Heart right ventricle (tissue), 16 donors: ENCODE data around the gene YY1. TPM values are rescaled to one million over a fixed set of nuclear protein-coding genes. Genes with fewer than 3 reads are reported as not detected.

Experiments
- ATAC-seq, 8 donors: fragments of 200-7000 bp; cut with Tn5 transposase; one replicate each; pipeline ENCODE4 v1.9.1; 2020; ENCODE audit warnings: mild to moderate bottlenecking in 8 of 8, moderate library complexity in 8 of 8, moderate number of reproducible peaks in 1 of 8
- DNase-seq, 2 donors: peaks; one replicate each; pipeline ENCODE4 v3.0.0-alpha.2; 2020
- H3K27ac ChIP-seq, 10 donors: fragments of 200-600 bp; sonication (generic) in 2 of 10; one replicate each; pipeline versions ENCODE4 v1.5.0 to v1.8.0; 2020 to 2022; ENCODE audit warnings: mild to moderate bottlenecking in 3 of 10
- H3K27me3 ChIP-seq, 7 donors: fragments of 200-600 bp; one replicate each; pipeline ENCODE4 v1.8.0; 2021 to 2022; ENCODE audit warnings: mild to moderate bottlenecking in 2 of 7
- H3K36me3 ChIP-seq, 9 donors: fragments of 200-600 bp; sonication (generic) in 1 of 9; one replicate each; pipeline versions ENCODE4 v1.5.0 to v1.8.0; 2020 to 2022; ENCODE audit warnings: mild to moderate bottlenecking in 2 of 9
- H3K4me1 ChIP-seq, 9 donors: fragments of 200-600 bp; sonication (generic) in 1 of 9; one replicate each; pipeline versions ENCODE4 v1.5.0 to v1.8.0; 2020 to 2022; ENCODE audit warnings: mild to moderate bottlenecking in 4 of 9
- H3K4me3 ChIP-seq, 10 donors: fragments of 200-600 bp; sonication (generic) in 2 of 10; one replicate each; pipeline versions ENCODE4 v1.5.0 to v1.8.0; 2020 to 2022; ENCODE audit warnings: mild to moderate bottlenecking in 7 of 10, moderate library complexity in 2 of 10
- H3K9me3 ChIP-seq, 11 donors: fragments of 200-600 bp in 10 of 11; sonication (generic) in 2 of 11; one replicate each; pipeline versions ENCODE4 v1.5.0 to v1.8.0; 2013 to 2022; ENCODE audit warnings: mild to moderate bottlenecking in 2 of 11, control low read depth in 1 of 11, moderate library complexity in 1 of 11
- WGBS, 2 donors: extraction: QIAGEN DNeasy Blood & Tissue Kit; methylation state at CpG; one replicate each; pipeline ENCODE4 v1.1.7; 2013; ENCODE audit warnings: inconsistent platforms in 1 of 2; 5-methylcytosine and 5-hydroxymethylcytosine counted together
- intact Hi-C, 10 donors: fragments of 100-400 bp; cut with DNase I; formaldehyde crosslinking; loops; one replicate each; pipeline versions ENCODE4 v1.11.1 to v1.14.2; 2022
- microRNA-seq, 2 donors: library from miRNA; unstranded; fragments of <30 nt; microRNA quantifications; one replicate each; pipeline ENCODE4 v1.2.0, GENCODE V29; 2021
- polyA plus RNA-seq, 2 donors: library from polyadenylated mRNA; stranded (reverse); fragments of 200-250 nt; gene quantifications; one replicate each; pipeline ENCODE4 v1.2.3, GENCODE V29; 2013
- total RNA-seq, 10 donors: library from RNA; stranded (reverse); fragmentation: NEBNext Ultra II Directional in 3 of 10; extraction: Animal tissue kit (Norgen Biotek cat#: 25700) in 3 of 10; gene quantifications; one replicate each; pipeline versions ENCODE4 v1.2.1 to v1.2.4, GENCODE V29; 2021 to 2023
- TF ChIP-seq, protein P1 (sequence below), 9 donors: fragments of 200-600 bp; sonication (generic) in 2 of 9; IDR thresholded peaks; one replicate each; pipeline versions ENCODE4 v1.5.0 to v1.8.0; 2021 to 2022; ENCODE audit warnings: antibody characterized with exemption in 9 of 9, mild to moderate bottlenecking in 5 of 9, moderate library complexity in 1 of 9
- donor health status: Arrhythmogenic right ventricular cardiomyopathy.
- donor health status: ischemic (EF 13 %, LVEDD 7.1; RV severe dilation, severe dysfunction).
- donor health status: healthy with polysubstance abuse.
- donor health status: DM: no; HTN: yes; CAD: no.
- donor health status: DM: no; HTN: no; CAD: no.
- donor health status: ischemic (EF 25% LVEDD 6.9; RV normal size, moderate dysfunction).
- donor health status: ischemic (EF 25% LVEDD 5.7; RV mildly dilated, moderate dysfunction).
- donor health status: healthy.
- donor health status: DM: yes; HTN: yes; CAD: no.
- donor health status: Ischemic cardiomyopathy.
- donor health status: ischemic (EF 35%, LVEDD 5.7; RV mildly dilated, moderate dysfunction).
- donor health status: nonischemic (EF 11% LVEDD 7.7; RV severe dilation, severe dysfunction).
- donor health status: DM: yes; HTN: yes; CAD: no.
- donor health status: PGD.
- donor health status: ischemic (EF 29% LVEDD 5.4; RV normal size, mild dysfunction).
- donor health status: nonischemic (EF 23%, LVEDD 6.1; RV moderate dilation, normal function).

The YY1 gene
- total and polyA plus RNA-seq, 12 donors, result 17.6 to 58.3 (median 47.9) TPM

DNA sequence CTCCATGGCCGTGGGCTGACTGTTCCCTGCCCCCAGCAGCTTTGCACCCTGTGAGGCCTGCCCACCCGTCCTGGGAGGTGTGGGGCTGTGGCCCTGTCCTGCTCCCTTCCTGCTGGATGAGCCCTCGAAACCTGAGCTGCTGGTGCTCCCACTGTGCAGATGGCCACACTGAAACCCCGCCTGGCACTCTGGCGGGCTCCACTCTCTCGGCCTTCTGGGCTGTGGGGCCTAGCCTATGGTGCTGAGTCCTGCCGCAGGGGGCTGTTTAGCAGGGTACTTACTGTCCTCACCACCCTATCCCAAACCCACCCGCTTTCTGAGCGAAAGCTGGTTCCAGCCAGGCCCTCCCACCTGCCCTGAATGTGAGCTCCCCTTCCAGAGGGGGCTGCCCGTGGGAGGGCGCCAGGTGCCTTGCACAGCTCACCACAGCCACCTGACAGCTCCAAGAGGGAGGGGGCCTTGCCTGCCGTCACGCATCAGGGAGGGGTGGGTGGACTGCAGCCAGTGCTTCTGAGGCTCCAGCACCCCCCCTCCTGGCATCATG is 91.5 kb downstream of the YY1 start:
- H3K9me3 ChIP-seq, result no peaks in the 10 kb centered on the region
- ATAC-seq, result no peak
- no peak overlapping the region for H3K27ac ChIP-seq
- no peak for DNase-seq
- no peaks in the 10 kb centered on the region for H3K27me3 ChIP-seq
- no peaks in the 10 kb centered on the region for H3K4me1 ChIP-seq
- 84 to 88% methylated on average over 13 of the region's 13 CpGs for WGBS, 2 donors
- H3K4me3 ChIP-seq, result no peak overlapping the region
- TF ChIP-seq, protein P1, sequence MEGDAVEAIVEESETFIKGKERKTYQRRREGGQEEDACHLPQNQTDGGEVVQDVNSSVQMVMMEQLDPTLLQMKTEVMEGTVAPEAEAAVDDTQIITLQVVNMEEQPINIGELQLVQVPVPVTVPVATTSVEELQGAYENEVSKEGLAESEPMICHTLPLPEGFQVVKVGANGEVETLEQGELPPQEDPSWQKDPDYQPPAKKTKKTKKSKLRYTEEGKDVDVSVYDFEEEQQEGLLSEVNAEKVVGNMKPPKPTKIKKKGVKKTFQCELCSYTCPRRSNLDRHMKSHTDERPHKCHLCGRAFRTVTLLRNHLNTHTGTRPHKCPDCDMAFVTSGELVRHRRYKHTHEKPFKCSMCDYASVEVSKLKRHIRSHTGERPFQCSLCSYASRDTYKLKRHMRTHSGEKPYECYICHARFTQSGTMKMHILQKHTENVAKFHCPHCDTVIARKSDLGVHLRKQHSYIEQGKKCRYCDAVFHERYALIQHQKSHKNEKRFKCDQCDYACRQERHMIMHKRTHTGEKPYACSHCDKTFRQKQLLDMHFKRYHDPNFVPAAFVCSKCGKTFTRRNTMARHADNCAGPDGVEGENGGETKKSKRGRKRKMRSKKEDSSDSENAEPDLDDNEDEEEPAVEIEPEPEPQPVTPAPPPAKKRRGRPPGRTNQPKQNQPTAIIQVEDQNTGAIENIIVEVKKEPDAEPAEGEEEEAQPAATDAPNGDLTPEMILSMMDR (IDR thresholded peaks at IDR 0.05), result no peak
- peaks cover 0 to 34% (median 11%) of the 10 kb centered on the region in 9 donors for H3K36me3 ChIP-seq
- intact Hi-C loops, result no loop called here

GRCh38 chr14:100332071-100332639 is 93.2 kb downstream of the YY1 start:
- Histone ChIP-seq H3K27me3 (no peaks in the 10 kb centered on the region), H3K36me3 (peaks cover 0 to 51% (median 22%) of the 10 kb centered on the region in 9 donors), H3K4me3 (no peak overlapping the region), H3K9me3 (no peaks in the 10 kb centered on the region), H3K27ac (no peak overlapping the region), H3K4me1 (no peaks in the 10 kb centered on the region)
- ATAC-seq, result peak in 2 of 8 donors; percentile 6 to 9
- TF ChIP-seq, protein P1 (IDR thresholded peaks at IDR 0.05), result no peak
- DNase-seq, result no peak
- intact Hi-C loops, result no loop called here
- WGBS, 2 donors, result 84 to 85% methylated on average over 11 of the region's 11 CpGs

Small RNAs within 50 kb of the gene (microRNA-seq; reads per million reads assigned to microRNA genes)
- gene MIR345 (64.4 to 157 reads per million in 2 donors), gene MIR6764 (0 to 0.51 reads per million in 2 donors)

Other genes starting within 250 kb of the YY1 start
- 10 to 100 TPM; 32.2 to 79.4 (median 50.7) TPM for gene EVL, start 173.7 kb upstream of the YY1 start, total RNA-seq
- 10 to 100 TPM; 26.0 to 47.5 TPM for gene EVL, start 173.7 kb upstream of the YY1 start, polyA plus RNA-seq
- under 1 TPM in 4 of 10 donors, not detected in 6; 0.04 to 0.20 (median 0.10) TPM for gene DEGS2, start 79.5 kb upstream of the YY1 start, total RNA-seq
- gene DEGS2, start 79.5 kb upstream of the YY1 start, polyA plus RNA-seq, result under 1 TPM in 1 of 2 donors, not detected in 1; 0.10 TPM
- gene SLC25A29, start 67.3 kb downstream of the YY1 start, total RNA-seq, result 10 to 100 TPM; 11.0 to 25.3 (median 21.7) TPM
- 10 to 100 TPM; 36.7 to 70.7 TPM for gene SLC25A29, start 67.3 kb downstream of the YY1 start, polyA plus RNA-seq
- gene SLC25A47, start 84.2 kb downstream of the YY1 start, total RNA-seq, result not detected
- not detected for gene SLC25A47, start 84.2 kb downstream of the YY1 start, polyA plus RNA-seq
- gene WDR25, start 137.3 kb downstream of the YY1 start, total RNA-seq, result 1 to 10 TPM; 4.5 to 8.4 (median 5.7) TPM
- 1 to 10 TPM; 2.9 to 7.4 TPM for gene WDR25, start 137.3 kb downstream of the YY1 start, polyA plus RNA-seq